HL-60 (cell line): Measurements from ENCODE around the gene RBL2.

Experiments used
- DNase-seq, 2 experiments: peaks; one replicate each; pipeline ENCODE4 v3.0.0-alpha.2; 2010 to 2020; ENCODE audit warnings: low read depth in 1 of 2, low spot score in 1 of 2
- H3K27ac ChIP-seq: fragments of 250-450 bp; sonication (Bioruptor Pico); replicated peaks from 2 replicates; pipeline ENCODE4 v1.5.1; 2020; ENCODE audit warnings: mild to moderate bottlenecking, moderate library complexity
- H3K27me3 ChIP-seq: fragments of 250-450 bp; sonication (Bioruptor Pico); 2 replicates; pipeline ENCODE4 v1.5.1; 2021; ENCODE audit warnings: mild to moderate bottlenecking, moderate library complexity; ENCODE audit not compliant: insufficient read depth, poor library complexity, severe bottlenecking
- H3K4me3 ChIP-seq: replicated peaks from 2 replicates; pipeline ENCODE4 v1.5.1; 2011; ENCODE audit warnings: mild to moderate bottlenecking, control low read depth, low read length; ENCODE audit not compliant: insufficient read depth
- CTCF ChIP-seq: IDR thresholded peaks from one replicate; pipeline ENCODE4 v1.5.1; 2011; ENCODE audit warnings: low read length, control low read depth, inconsistent platforms; ENCODE audit not compliant: insufficient read depth
- GABPA ChIP-seq: IDR thresholded peaks from 2 replicates; pipeline ENCODE4 v1.6.1; 2012; ENCODE audit warnings: low read depth
- POLR2AphosphoS5 ChIP-seq: IDR thresholded peaks from 2 replicates; pipeline ENCODE4 v1.6.1; 2012; ENCODE audit warnings: low read depth
- REST ChIP-seq: IDR thresholded peaks from 2 replicates; pipeline ENCODE4 v1.6.1; 2012; ENCODE audit warnings: low read depth; ENCODE audit not compliant: insufficient replicate concordance
- SPI1 ChIP-seq: IDR thresholded peaks from 2 replicates; pipeline ENCODE4 v1.6.1; 2012; ENCODE audit warnings: low read depth, mild to moderate bottlenecking, borderline replicate concordance

The RBL2 gene

GRCh38 chr16:53501216-53501859 lies 67.1 kb downstream of the RBL2 start:
- peak overlapping the region; percentile 96; the same call in 1 of the 2 replicates for H3K4me3 ChIP-seq

DNA sequence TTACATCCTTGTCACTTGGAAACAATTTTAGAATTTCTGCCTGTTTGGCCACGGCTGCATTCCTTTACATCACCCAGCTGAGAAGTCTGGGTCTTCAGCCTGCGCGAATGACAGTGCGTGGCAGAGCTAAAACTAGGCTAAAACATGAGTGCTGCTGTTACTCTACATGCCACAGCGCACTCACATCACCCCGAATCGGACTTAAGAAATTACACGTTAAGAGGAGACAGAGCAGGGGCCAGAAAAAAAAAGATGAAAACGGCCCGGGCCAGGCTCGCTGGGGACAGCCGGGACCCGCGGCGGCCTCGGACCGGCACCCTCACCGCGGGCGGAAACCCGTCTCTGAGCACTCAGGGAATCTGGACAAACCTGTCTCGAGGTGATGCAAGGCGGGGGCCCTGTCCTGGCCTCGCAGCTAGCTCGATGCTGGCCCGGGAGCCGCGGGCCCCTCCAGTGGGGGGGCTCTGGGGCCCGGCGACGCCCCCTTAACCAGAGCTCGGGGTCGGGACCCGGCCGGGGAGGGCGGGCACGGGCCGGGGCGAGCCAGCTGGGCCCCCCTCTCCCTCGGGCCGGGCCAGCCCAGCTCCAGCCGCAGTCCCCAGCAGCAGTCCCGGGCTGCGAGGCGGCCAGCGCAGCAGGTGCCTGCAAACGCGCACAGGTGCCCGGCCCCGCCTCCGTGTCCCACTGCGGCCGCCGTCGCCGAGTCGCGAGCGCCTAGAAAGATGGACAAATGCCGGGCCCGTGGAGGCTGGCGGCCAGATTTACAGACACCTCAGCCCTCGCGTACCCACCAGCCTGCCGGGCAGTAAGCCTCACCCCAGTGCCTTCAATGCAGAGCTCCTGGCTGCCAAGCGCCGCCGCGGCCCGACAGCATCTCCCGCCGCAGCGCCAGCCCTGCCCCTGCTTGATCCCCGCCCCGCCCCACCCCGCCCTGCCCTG lies 68.3 kb downstream of the RBL2 start, which contains the start of gene AKTIP:
Gene AKTIP, minus strand, starts transcription at position 879 of the 939 bp plus-strand sequence. CDS start 2,950 bp downstream, outside the sequence.
- Histone ChIP-seq H3K27ac (peak within 1 kb of the TSS; percentile 69), H3K27me3 (no peaks in the 10 kb centered on the region), H3K4me3 (peak within 1 kb of the TSS; percentile 96)
- DNase-seq, result peak; percentile 28 to 38
- TF ChIP-seq CTCF (no peak), GABPA (no peak), SPI1 (no peak), REST (no peak), POLR2AphosphoS5 (no peak)

More at GRCh38 chr16:53501216-53501859, 67.1 kb downstream of the RBL2 start:
- Histone ChIP-seq H3K27me3 (no peaks in the 10 kb centered on the region), H3K27ac (peak overlapping the region; percentile 5; the same call in 1 of the 2 replicates)
- TF ChIP-seq CTCF, result no peak
- TF ChIP-seq POLR2AphosphoS5, result no peak
- no peak for TF ChIP-seq GABPA
- TF ChIP-seq REST, result no peak
- no peak for TF ChIP-seq SPI1
- DNase-seq, result peak in 1 of 2 experiments; percentile 33

- TF ChIP-seq SPI1 (no peak), POLR2AphosphoS5 (peak; percentile 78), GABPA (peak; percentile 88), REST (no peak)
- H3K27ac ChIP-seq, result peak overlapping the region; percentile 69
- peak; percentile 100 for DNase-seq
- no peaks in the 10 kb centered on the region for H3K27me3 ChIP-seq
- peak overlapping the region; percentile 96 for H3K4me3 ChIP-seq
These were observed 69.1 kb downstream of the RBL2 start for GRCh38 chr16:53503270-53503923.
